Neural cell (in vitro differentiated cells): ENCODE measurements around the gene SLC66A1. TPM values are rescaled to one million over a fixed set of nuclear protein-coding genes. Genes with fewer than 3 reads are reported as not detected.

Experiments
- H2AFZ ChIP-seq: fragments of 200-600, 300-800 bp; sonication (generic), shearing (Covaris generic); 2 replicates; pipeline ENCODE4 v1.6.0; 2014; ENCODE audit warnings: low read depth, mild to moderate bottlenecking, antibody characterized with exemption, low read length, moderate library complexity
- H3F3A ChIP-seq: fragments of 200-600 bp; shearing (Covaris generic); 2 replicates; pipeline ENCODE4 v1.6.1; 2016; ENCODE audit warnings: mild to moderate bottlenecking, moderate library complexity, mixed read lengths, antibody characterized with exemption, low read length; ENCODE audit not compliant: insufficient read depth, poor library complexity, severe bottlenecking
- H3K27ac ChIP-seq: fragments of 200-600, 300-800 bp; sonication (generic), shearing (Covaris generic); 2 replicates; pipeline ENCODE4 v1.5.1; 2014; ENCODE audit warnings: mild to moderate bottlenecking, low read length, moderate library complexity
- H3K27me3 ChIP-seq: fragments of 300-800, 200-600 bp; sonication (generic), shearing (Covaris generic); 2 replicates; pipeline ENCODE4 v1.6.0; 2014; ENCODE audit warnings: mild to moderate bottlenecking, low read depth, low read length, moderate library complexity; ENCODE audit not compliant: insufficient read depth
- H3K36me3 ChIP-seq: fragments of 300-800, 200-600 bp; sonication (generic), shearing (Covaris generic); 2 replicates; pipeline ENCODE4 v1.5.1; 2014; ENCODE audit warnings: mild to moderate bottlenecking, antibody characterized with exemption, low read length, moderate library complexity; ENCODE audit not compliant: insufficient read depth
- H3K4me2 ChIP-seq: fragments of 300-800, 200-600 bp; sonication (generic), shearing (Covaris generic); 2 replicates; pipeline ENCODE4 v1.6.0; 2014; ENCODE audit warnings: mild to moderate bottlenecking, low read length
- H3K4me3 ChIP-seq: fragments of 300-800, 200-600 bp; sonication (generic), shearing (Covaris generic); 2 replicates; pipeline ENCODE4 v1.5.1; 2014; ENCODE audit warnings: mild to moderate bottlenecking, low read length, moderate library complexity
- H3K79me2 ChIP-seq: fragments of 200-600 bp; shearing (Covaris generic); replicated peaks from 2 replicates; pipeline ENCODE4 v1.6.0; 2014; ENCODE audit warnings: mild to moderate bottlenecking, low read length, moderate library complexity; ENCODE audit not compliant: insufficient read depth
- H3K9ac ChIP-seq: fragments of 300-800, 200-600 bp; sonication (generic), shearing (Covaris generic); 2 replicates; pipeline ENCODE4 v1.6.1; 2016; ENCODE audit warnings: mild to moderate bottlenecking, low read length, mixed read lengths
- H3K9me2 ChIP-seq: fragments of 200-600 bp; shearing (Covaris generic); 2 replicates; pipeline ENCODE4 v1.6.1; 2016; ENCODE audit warnings: mild to moderate bottlenecking, low read length, mixed read lengths; ENCODE audit not compliant: insufficient read depth
- H3K9me3 ChIP-seq: fragments of 200-600, 300-800 bp; sonication (generic), shearing (Covaris generic); 2 replicates; pipeline ENCODE4 v1.6.1; 2016; ENCODE audit warnings: mild to moderate bottlenecking, mixed run types, low read length, moderate library complexity, mixed read lengths
- H4K20me1 ChIP-seq: fragments of 200-600 bp; shearing (Covaris generic); 2 replicates; pipeline ENCODE4 v1.6.1; 2016; ENCODE audit warnings: mild to moderate bottlenecking, mixed run types; ENCODE audit not compliant: insufficient read depth
- EP300 ChIP-seq: fragments of 450-650 bp; conservative IDR thresholded peaks from 2 replicates; pipeline ENCODE4 v1.6.1; 2014; ENCODE audit warnings: antibody characterized with exemption, mild to moderate bottlenecking, moderate library complexity; ENCODE audit not compliant: poor library complexity, severe bottlenecking
- EZH2 ChIP-seq: fragments of 200-600, 300-800 bp; shearing (Covaris generic), sonication (generic); IDR thresholded peaks from 2 replicates; pipeline ENCODE4 v1.6.1; 2014; ENCODE audit warnings: antibody characterized with exemption, low read length, borderline replicate concordance, mild to moderate bottlenecking; ENCODE audit not compliant: insufficient read depth, poor library complexity, severe bottlenecking
- MXI1 ChIP-seq: fragments of 450-650 bp; conservative IDR thresholded peaks from 2 replicates; pipeline ENCODE4 v1.6.1; 2014; ENCODE audit warnings: antibody characterized with exemption, mild to moderate bottlenecking; ENCODE audit not compliant: poor library complexity, severe bottlenecking
- POLR2AphosphoS5 ChIP-seq: IDR thresholded peaks from 2 replicates; pipeline ENCODE4 v1.6.1; 2012
- RAD21 ChIP-seq: fragments of 450-650 bp; conservative IDR thresholded peaks from 2 replicates; pipeline ENCODE4 v1.6.1; 2014; ENCODE audit warnings: antibody characterized with exemption, mild to moderate bottlenecking, moderate library complexity
- SMC3 ChIP-seq: fragments of 450-650 bp; conservative IDR thresholded peaks from 2 replicates; pipeline ENCODE4 v1.6.1; 2014; ENCODE audit warnings: antibody characterized with exemption, mild to moderate bottlenecking, moderate library complexity; ENCODE audit not compliant: poor library complexity
- TAF1 ChIP-seq: IDR thresholded peaks from 2 replicates; pipeline ENCODE4 v1.6.1; 2012; ENCODE audit warnings: low read depth
- polyA plus RNA-seq: library from polyadenylated mRNA; depleted of rRNA; stranded (reverse); fragments of >200 nt; gene quantifications from 2 replicates; pipeline ENCODE4 v1.2.3, GENCODE V29; 2014
- TF ChIP-seq, protein P1 (sequence below): IDR thresholded peaks from 2 replicates; pipeline ENCODE4 v1.6.1; 2012; ENCODE audit warnings: borderline replicate concordance
- TF ChIP-seq, protein P2 (sequence below): fragments of 450-650 bp; IDR thresholded peaks from 2 replicates; pipeline ENCODE4 v1.5.1; 2014; ENCODE audit warnings: antibody characterized with exemption, mild to moderate bottlenecking, moderate library complexity; ENCODE audit not compliant: poor library complexity, severe bottlenecking

SLC66A1 gene
- polyA plus RNA-seq, 1 donor from 2014 or later, result 31.8 TPM

DNA sequence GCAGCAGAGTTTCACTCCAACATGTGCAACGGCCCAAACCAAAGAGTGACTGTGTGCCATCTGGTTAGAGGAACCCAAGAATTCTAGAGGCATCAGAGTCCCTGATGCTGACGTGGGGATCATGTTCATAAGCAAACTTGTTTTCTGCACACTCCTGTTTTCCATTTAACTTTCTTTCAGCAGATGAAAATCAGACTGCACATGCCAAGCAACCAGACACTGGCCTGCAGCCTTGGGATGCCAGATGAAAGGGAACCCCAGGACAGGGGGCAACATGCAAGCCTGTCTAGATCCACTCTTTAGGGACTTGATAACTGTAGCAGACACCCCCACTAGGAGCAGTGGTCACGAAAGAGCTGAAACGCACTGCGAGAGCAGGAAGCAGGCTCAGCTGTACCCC is 56.8 kb downstream of the SLC66A1 start:
- no peak overlapping the region for H3K9ac ChIP-seq
- H3K36me3 ChIP-seq, result no peaks in the 10 kb centered on the region
- TF ChIP-seq POLR2AphosphoS5 (no peak), SMC3 (no peak), TAF1 (no peak), RAD21 (no peak), EZH2 (no peak)
- TF ChIP-seq, protein P1, sequence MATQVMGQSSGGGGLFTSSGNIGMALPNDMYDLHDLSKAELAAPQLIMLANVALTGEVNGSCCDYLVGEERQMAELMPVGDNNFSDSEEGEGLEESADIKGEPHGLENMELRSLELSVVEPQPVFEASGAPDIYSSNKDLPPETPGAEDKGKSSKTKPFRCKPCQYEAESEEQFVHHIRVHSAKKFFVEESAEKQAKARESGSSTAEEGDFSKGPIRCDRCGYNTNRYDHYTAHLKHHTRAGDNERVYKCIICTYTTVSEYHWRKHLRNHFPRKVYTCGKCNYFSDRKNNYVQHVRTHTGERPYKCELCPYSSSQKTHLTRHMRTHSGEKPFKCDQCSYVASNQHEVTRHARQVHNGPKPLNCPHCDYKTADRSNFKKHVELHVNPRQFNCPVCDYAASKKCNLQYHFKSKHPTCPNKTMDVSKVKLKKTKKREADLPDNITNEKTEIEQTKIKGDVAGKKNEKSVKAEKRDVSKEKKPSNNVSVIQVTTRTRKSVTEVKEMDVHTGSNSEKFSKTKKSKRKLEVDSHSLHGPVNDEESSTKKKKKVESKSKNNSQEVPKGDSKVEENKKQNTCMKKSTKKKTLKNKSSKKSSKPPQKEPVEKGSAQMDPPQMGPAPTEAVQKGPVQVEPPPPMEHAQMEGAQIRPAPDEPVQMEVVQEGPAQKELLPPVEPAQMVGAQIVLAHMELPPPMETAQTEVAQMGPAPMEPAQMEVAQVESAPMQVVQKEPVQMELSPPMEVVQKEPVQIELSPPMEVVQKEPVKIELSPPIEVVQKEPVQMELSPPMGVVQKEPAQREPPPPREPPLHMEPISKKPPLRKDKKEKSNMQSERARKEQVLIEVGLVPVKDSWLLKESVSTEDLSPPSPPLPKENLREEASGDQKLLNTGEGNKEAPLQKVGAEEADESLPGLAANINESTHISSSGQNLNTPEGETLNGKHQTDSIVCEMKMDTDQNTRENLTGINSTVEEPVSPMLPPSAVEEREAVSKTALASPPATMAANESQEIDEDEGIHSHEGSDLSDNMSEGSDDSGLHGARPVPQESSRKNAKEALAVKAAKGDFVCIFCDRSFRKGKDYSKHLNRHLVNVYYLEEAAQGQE, result no peak
- H3K79me2 ChIP-seq, result no peaks in the 10 kb centered on the region
- H3F3A ChIP-seq, result no peaks in the 10 kb centered on the region
- no peaks in the 10 kb centered on the region for H3K9me3 ChIP-seq
- H3K9me2 ChIP-seq, result no peaks in the 10 kb centered on the region
- no peaks in the 10 kb centered on the region for H3K27me3 ChIP-seq
- H3K4me2 ChIP-seq, result no peak overlapping the region
- H4K20me1 ChIP-seq, result no peaks in the 10 kb centered on the region
- no peak overlapping the region for H2AFZ ChIP-seq
- H3K27ac ChIP-seq, result no peak overlapping the region
- H3K4me3 ChIP-seq, result no peak overlapping the region

GRCh38 chr1:19369396-19370090 is 57.4 kb downstream of the SLC66A1 start:
- no peaks in the 10 kb centered on the region for H3K9me3 ChIP-seq
- H3K4me2 ChIP-seq, result no peak overlapping the region
- no peak overlapping the region for H3K9ac ChIP-seq
- no peaks in the 10 kb centered on the region for H3K79me2 ChIP-seq
- H2AFZ ChIP-seq, result no peak overlapping the region
- H3F3A ChIP-seq, result no peaks in the 10 kb centered on the region
- no peaks in the 10 kb centered on the region for H4K20me1 ChIP-seq
- H3K4me3 ChIP-seq, result no peak overlapping the region
- H3K36me3 ChIP-seq, result no peaks in the 10 kb centered on the region
- TF ChIP-seq MXI1 (no peak), SMC3 (no peak), TAF1 (no peak), EZH2 (no peak), RAD21 (no peak), POLR2AphosphoS5 (no peak), EP300 (no peak)
- TF ChIP-seq, protein P1, result no peak
- TF ChIP-seq, protein P2, sequence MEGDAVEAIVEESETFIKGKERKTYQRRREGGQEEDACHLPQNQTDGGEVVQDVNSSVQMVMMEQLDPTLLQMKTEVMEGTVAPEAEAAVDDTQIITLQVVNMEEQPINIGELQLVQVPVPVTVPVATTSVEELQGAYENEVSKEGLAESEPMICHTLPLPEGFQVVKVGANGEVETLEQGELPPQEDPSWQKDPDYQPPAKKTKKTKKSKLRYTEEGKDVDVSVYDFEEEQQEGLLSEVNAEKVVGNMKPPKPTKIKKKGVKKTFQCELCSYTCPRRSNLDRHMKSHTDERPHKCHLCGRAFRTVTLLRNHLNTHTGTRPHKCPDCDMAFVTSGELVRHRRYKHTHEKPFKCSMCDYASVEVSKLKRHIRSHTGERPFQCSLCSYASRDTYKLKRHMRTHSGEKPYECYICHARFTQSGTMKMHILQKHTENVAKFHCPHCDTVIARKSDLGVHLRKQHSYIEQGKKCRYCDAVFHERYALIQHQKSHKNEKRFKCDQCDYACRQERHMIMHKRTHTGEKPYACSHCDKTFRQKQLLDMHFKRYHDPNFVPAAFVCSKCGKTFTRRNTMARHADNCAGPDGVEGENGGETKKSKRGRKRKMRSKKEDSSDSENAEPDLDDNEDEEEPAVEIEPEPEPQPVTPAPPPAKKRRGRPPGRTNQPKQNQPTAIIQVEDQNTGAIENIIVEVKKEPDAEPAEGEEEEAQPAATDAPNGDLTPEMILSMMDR, result no peak
- H3K9me2 ChIP-seq, result no peaks in the 10 kb centered on the region
- no peaks in the 10 kb centered on the region for H3K27me3 ChIP-seq
- no peak overlapping the region for H3K27ac ChIP-seq
